Measurements from ENCODE around the gene MGAT2.

DNA sequence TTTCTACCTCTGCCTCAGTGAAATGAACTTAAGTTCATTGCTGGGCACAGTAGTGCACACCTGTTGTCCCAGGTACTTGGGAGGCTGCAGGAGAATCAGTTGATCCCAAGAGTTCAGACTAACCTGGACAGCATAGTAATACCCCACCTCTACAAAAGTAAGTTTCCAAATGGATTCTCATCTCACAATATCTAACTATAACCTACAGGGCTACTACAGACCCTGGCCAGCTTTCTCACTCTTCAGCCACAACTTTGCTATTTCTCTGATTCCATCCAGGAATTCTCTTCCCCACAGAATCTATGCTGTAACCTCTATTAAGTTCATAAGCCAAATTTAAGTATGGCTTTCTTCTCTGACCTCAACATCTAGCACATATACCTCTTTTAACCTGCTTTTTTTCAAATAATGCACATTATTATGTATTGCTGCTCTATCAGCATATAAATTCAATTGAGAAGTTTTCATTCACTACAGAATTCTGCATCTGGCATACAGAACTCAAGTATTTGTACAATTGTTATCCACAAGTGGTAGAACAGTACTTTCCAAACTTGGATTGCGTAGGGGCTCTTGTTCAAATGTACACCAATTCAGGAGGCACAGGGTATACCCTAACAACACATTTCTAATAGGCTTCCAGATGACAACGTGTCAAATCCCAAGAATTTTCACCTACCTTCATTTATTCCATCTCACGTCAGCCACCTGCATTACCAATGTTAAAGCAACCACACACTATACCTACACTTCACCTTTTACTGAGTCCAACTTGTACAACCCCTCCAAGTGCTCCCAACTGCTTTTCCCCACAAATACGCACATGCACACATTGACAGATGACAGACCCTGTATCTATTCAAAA, 38.3 kb upstream of the MGAT2 start:
- TF ChIP-seq, protein P1, sequence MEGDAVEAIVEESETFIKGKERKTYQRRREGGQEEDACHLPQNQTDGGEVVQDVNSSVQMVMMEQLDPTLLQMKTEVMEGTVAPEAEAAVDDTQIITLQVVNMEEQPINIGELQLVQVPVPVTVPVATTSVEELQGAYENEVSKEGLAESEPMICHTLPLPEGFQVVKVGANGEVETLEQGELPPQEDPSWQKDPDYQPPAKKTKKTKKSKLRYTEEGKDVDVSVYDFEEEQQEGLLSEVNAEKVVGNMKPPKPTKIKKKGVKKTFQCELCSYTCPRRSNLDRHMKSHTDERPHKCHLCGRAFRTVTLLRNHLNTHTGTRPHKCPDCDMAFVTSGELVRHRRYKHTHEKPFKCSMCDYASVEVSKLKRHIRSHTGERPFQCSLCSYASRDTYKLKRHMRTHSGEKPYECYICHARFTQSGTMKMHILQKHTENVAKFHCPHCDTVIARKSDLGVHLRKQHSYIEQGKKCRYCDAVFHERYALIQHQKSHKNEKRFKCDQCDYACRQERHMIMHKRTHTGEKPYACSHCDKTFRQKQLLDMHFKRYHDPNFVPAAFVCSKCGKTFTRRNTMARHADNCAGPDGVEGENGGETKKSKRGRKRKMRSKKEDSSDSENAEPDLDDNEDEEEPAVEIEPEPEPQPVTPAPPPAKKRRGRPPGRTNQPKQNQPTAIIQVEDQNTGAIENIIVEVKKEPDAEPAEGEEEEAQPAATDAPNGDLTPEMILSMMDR (IDR thresholded peaks at IDR 0.05): no peak
- no peak for TF ChIP-seq POLR2A (IDR thresholded peaks at IDR 0.05)

All from testis (tissue), 2 donors.